C4-2B (cell line): ENCODE results near the gene ELN.

Experiments
- H3K27ac ChIP-seq: fragments of 450-650 bp; 2 replicates; pipeline ENCODE4 v1.5.1; 2017
- CTCF ChIP-seq: fragments of 450-650 bp; conservative IDR thresholded peaks from 2 replicates; pipeline ENCODE4 v1.5.1; 2017; ENCODE audit warnings: mild to moderate bottlenecking
- ZFX ChIP-seq: fragments of 450-650 bp; IDR thresholded peaks from 2 replicates; pipeline ENCODE4 v1.6.1; 2017

Gene ELN

GRCh38 chr7:74018246-74018895 lies 9.6 kb upstream of the ELN start:
- TF ChIP-seq CTCF (no peak), ZFX (no peak)
- no peak overlapping the region for H3K27ac ChIP-seq

GRCh38 chr7:74019149-74019548 lies 8.8 kb upstream of the ELN start:
- H3K27ac ChIP-seq: no peak overlapping the region
- TF ChIP-seq ZFX (no peak), CTCF (no peak)

- no peak for TF ChIP-seq ZFX
- TF ChIP-seq CTCF: no peak
- H3K27ac ChIP-seq: no peak overlapping the region
Measured at GRCh38 chr7:74020390-74020789, 7.6 kb upstream of the ELN start.

- no peak for TF ChIP-seq CTCF
- TF ChIP-seq ZFX: no peak
- H3K27ac ChIP-seq: no peak overlapping the region
Measured at GRCh38 chr7:74021546-74022320, 6.2 kb upstream of the ELN start.

- H3K27ac ChIP-seq: no peak overlapping the region
- TF ChIP-seq ZFX (no peak), CTCF (no peak)
Measured at GRCh38 chr7:74022507-74022906, 5.5 kb upstream of the ELN start.

- TF ChIP-seq ZFX (no peak), CTCF (no peak)
- H3K27ac ChIP-seq: no peak overlapping the region
Measured at GRCh38 chr7:74023092-74023536, 4.9 kb upstream of the ELN start.

GRCh38 chr7:74023786-74024185 lies 4.2 kb upstream of the ELN start:
- TF ChIP-seq CTCF: no peak
- TF ChIP-seq ZFX: no peak
- no peak overlapping the region for H3K27ac ChIP-seq
